ENCODE results near the gene OTUB1. TPM values are rescaled to one million over a fixed set of nuclear protein-coding genes. Genes with fewer than 3 reads are reported as not detected.

Gene OTUB1
- total RNA-seq, 2 donors from 2014 or later, result 87.7 to 95.1 TPM

- Histone ChIP-seq H3K27ac (ENCODE audit: low read depth, low read length) (no peak overlapping the region), H3K4me1 (ENCODE audit: control insufficient read depth, insufficient read depth, low read length) (peaks cover 7% of the 10 kb centered on the region), H3K9ac (ENCODE audit: extremely low read depth, low read length, poor library complexity, severe bottlenecking) (no peak overlapping the region), H3K27me3 (ENCODE audit: control insufficient read depth, insufficient read depth, low read length, poor library complexity, severe bottlenecking) (peaks cover 34% of the 10 kb centered on the region), H3K4me3 (ENCODE audit: low read length) (no peak overlapping the region), H3K9me3 (ENCODE audit: control insufficient read depth, low read length) (no peaks in the 10 kb centered on the region), H3K36me3 (ENCODE audit: control insufficient read depth, insufficient read depth, low read length) (no peaks in the 10 kb centered on the region)
- H3K4me3 Mint-ChIP-seq, result no peak overlapping the region
- peaks cover 71% of the 10 kb centered on the region for H3K27me3 Mint-ChIP-seq (ENCODE audit: insufficient read depth)
- no peaks in the 10 kb centered on the region for H3K36me3 Mint-ChIP-seq (ENCODE audit: low read depth)
- peaks cover 15% of the 10 kb centered on the region for H3K4me1 Mint-ChIP-seq
- no peak for TF ChIP-seq CTCF (conservative IDR thresholded peaks at IDR 0.05)
- H3K27ac Mint-ChIP-seq, result no peak overlapping the region
- DNase-seq, result no peak
- no peaks in the 10 kb centered on the region for H3K9me3 Mint-ChIP-seq
- WGBS, 2 experiments (ENCODE audit: insufficient coverage in 1 of 2, insufficient read length in 1 of 2), result 54 to 78% methylated on average over 3 to 8 of the region's 8 CpGs
Measured at GRCh38 chr11:64029773-64030172, 43.5 kb downstream of the OTUB1 start.

- H3K27ac Mint-ChIP-seq, result no peak overlapping the region
- Histone ChIP-seq H3K4me3 (ENCODE audit: low read length) (no peak overlapping the region), H3K27me3 (ENCODE audit: control insufficient read depth, insufficient read depth, low read length, poor library complexity, severe bottlenecking) (peaks cover 42% of the 10 kb centered on the region), H3K36me3 (ENCODE audit: control insufficient read depth, insufficient read depth, low read length) (no peaks in the 10 kb centered on the region), H3K4me1 (ENCODE audit: control insufficient read depth, insufficient read depth, low read length) (peaks cover 7% of the 10 kb centered on the region), H3K9me3 (ENCODE audit: control insufficient read depth, low read length) (no peaks in the 10 kb centered on the region), H3K27ac (ENCODE audit: low read depth, low read length) (no peak overlapping the region), H3K9ac (ENCODE audit: extremely low read depth, low read length, poor library complexity, severe bottlenecking) (no peak overlapping the region)
- H3K4me3 Mint-ChIP-seq, result no peak overlapping the region
- H3K36me3 Mint-ChIP-seq (ENCODE audit: low read depth), result no peaks in the 10 kb centered on the region
- DNase-seq, result no peak
- peaks cover 12% of the 10 kb centered on the region for H3K4me1 Mint-ChIP-seq
- WGBS, 2 experiments (ENCODE audit: insufficient coverage in 1 of 2, insufficient read length in 1 of 2), result 91 to 100% methylated on average over 1 to 3 of the region's 3 CpGs
- H3K9me3 Mint-ChIP-seq, result no peaks in the 10 kb centered on the region
- TF ChIP-seq CTCF (conservative IDR thresholded peaks at IDR 0.05), result no peak
- peaks cover 80% of the 10 kb centered on the region for H3K27me3 Mint-ChIP-seq (ENCODE audit: insufficient read depth)
Measured at GRCh38 chr11:64031001-64031400, 44.8 kb downstream of the OTUB1 start.

DNA sequence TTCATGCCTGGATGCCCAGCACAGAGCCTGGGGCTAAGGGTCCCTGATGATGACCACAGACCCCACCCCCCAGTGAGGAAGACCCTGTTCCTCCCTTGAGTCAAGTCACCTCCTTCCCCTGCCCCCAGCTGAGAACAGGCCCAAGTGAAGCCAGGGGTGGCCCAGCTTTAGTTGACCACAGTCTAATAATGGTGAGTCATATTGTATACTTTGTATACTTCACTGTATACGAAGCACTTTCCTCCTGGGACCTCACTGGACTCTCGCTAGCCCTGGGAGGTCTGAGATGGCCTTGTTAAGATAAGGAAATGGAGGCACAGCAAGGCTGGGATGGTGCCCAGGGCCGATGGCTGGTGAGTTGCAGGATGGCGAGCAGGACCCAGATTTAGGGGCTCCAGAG is 45.8 kb downstream of the OTUB1 start:
- Histone ChIP-seq H3K27me3 (ENCODE audit: control insufficient read depth, insufficient read depth, low read length, poor library complexity, severe bottlenecking) (peaks cover 53% of the 10 kb centered on the region), H3K4me3 (ENCODE audit: low read length) (no peak overlapping the region), H3K27ac (ENCODE audit: low read depth, low read length) (no peak overlapping the region), H3K4me1 (ENCODE audit: control insufficient read depth, insufficient read depth, low read length) (peaks cover 7% of the 10 kb centered on the region), H3K9ac (ENCODE audit: extremely low read depth, low read length, poor library complexity, severe bottlenecking) (no peak overlapping the region), H3K9me3 (ENCODE audit: control insufficient read depth, low read length) (no peaks in the 10 kb centered on the region), H3K36me3 (ENCODE audit: control insufficient read depth, insufficient read depth, low read length) (no peaks in the 10 kb centered on the region)
- WGBS, 2 experiments (ENCODE audit: insufficient coverage in 1 of 2, insufficient read length in 1 of 2), result 89 to 100% methylated on average over 1 to 4 of the region's 4 CpGs
- no peaks in the 10 kb centered on the region for H3K36me3 Mint-ChIP-seq (ENCODE audit: low read depth)
- no peak overlapping the region for H3K4me3 Mint-ChIP-seq
- TF ChIP-seq CTCF (conservative IDR thresholded peaks at IDR 0.05), result no peak
- peaks cover 7% of the 10 kb centered on the region for H3K4me1 Mint-ChIP-seq
- DNase-seq, result no peak
- no peaks in the 10 kb centered on the region for H3K9me3 Mint-ChIP-seq
- peaks cover 81% of the 10 kb centered on the region for H3K27me3 Mint-ChIP-seq (ENCODE audit: insufficient read depth)
- no peak overlapping the region for H3K27ac Mint-ChIP-seq
